Sigmoid colon (tissue), 3 donors: Measurements from ENCODE around the gene PTPN14.

Experiments used
- POLR2A ChIP-seq, 2 donors: fragments of 450-650 bp; IDR thresholded peaks; one replicate each; pipeline ENCODE4 v1.6.1; 2016; ENCODE audit warnings: antibody characterized with exemption in 2 of 2, mild to moderate bottlenecking in 2 of 2, moderate library complexity in 2 of 2
- TF ChIP-seq, protein P1 (sequence below), 4 experiments: fragments of 450-650 bp in 3 of 4; fragments of 200-600 bp in 1 of 4; IDR thresholded peaks; one replicate each; pipeline ENCODE4 v1.5.1; 2016 to 2019; ENCODE audit warnings: antibody characterized with exemption in 4 of 4, mild to moderate bottlenecking in 3 of 4, moderate library complexity in 2 of 4

DNA sequence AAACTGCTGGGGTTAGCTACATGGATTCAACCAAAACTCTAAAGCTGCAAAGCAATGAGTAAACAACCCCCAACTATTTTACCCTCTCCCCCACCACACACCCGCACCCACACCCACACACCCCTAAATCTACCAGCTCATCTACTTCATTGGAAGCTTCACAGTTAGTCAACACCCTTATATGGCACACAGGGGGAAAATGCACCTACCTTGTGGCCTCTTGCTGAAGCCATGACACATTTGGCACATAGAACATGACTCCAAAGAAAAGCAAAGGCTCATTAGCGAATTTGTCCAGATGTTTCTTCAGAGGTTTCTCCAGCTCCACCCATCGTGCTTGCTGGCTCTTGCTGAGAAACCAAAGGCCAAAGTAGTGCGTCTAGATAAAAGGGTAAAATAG lies 99.8 kb downstream of the PTPN14 start:
- TF ChIP-seq, protein P1, sequence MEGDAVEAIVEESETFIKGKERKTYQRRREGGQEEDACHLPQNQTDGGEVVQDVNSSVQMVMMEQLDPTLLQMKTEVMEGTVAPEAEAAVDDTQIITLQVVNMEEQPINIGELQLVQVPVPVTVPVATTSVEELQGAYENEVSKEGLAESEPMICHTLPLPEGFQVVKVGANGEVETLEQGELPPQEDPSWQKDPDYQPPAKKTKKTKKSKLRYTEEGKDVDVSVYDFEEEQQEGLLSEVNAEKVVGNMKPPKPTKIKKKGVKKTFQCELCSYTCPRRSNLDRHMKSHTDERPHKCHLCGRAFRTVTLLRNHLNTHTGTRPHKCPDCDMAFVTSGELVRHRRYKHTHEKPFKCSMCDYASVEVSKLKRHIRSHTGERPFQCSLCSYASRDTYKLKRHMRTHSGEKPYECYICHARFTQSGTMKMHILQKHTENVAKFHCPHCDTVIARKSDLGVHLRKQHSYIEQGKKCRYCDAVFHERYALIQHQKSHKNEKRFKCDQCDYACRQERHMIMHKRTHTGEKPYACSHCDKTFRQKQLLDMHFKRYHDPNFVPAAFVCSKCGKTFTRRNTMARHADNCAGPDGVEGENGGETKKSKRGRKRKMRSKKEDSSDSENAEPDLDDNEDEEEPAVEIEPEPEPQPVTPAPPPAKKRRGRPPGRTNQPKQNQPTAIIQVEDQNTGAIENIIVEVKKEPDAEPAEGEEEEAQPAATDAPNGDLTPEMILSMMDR (IDR thresholded peaks at IDR 0.05): no peak
- TF ChIP-seq POLR2A (IDR thresholded peaks at IDR 0.05): no peak
